ENCODE data around the gene TOMM6. TPM values are rescaled to one million over a fixed set of nuclear protein-coding genes. Genes with fewer than 3 reads are reported as not detected.

TOMM6 gene
- polyA plus RNA-seq, 1 donor from 2014 or later, result 184 TPM

GRCh38 chr6:41785254-41785653, 2.2 kb upstream of the TOMM6 start:
- no peaks in the 10 kb centered on the region for H3F3A ChIP-seq (ENCODE audit: insufficient read depth, low read length, poor library complexity, severe bottlenecking)
- no peak overlapping the region for H3K27ac ChIP-seq (ENCODE audit: low read length)
- H3K79me2 ChIP-seq (replicated peaks; ENCODE audit: insufficient read depth, low read length), result peaks cover 3% of the 10 kb centered on the region
- no peak overlapping the region for H2AFZ ChIP-seq (ENCODE audit: low read depth, low read length)
- no peak overlapping the region for H3K9ac ChIP-seq (ENCODE audit: low read length)
- no peaks in the 10 kb centered on the region for H4K20me1 ChIP-seq (ENCODE audit: insufficient read depth)
- TF ChIP-seq TAF1 (IDR thresholded peaks at IDR 0.05; ENCODE audit: low read depth) (no peak), RAD21 (conservative IDR thresholded peaks at IDR 0.05) (no peak), SMC3 (conservative IDR thresholded peaks at IDR 0.05; ENCODE audit: poor library complexity) (no peak), POLR2AphosphoS5 (IDR thresholded peaks at IDR 0.05) (no peak), EP300 (conservative IDR thresholded peaks at IDR 0.05; ENCODE audit: poor library complexity, severe bottlenecking) (no peak)
- H3K36me3 ChIP-seq (ENCODE audit: insufficient read depth, low read length), result no peaks in the 10 kb centered on the region
- no peaks in the 10 kb centered on the region for H3K9me3 ChIP-seq (ENCODE audit: low read length)
- no peaks in the 10 kb centered on the region for H3K9me2 ChIP-seq (ENCODE audit: insufficient read depth, low read length)
- no peaks in the 10 kb centered on the region for H3K27me3 ChIP-seq (ENCODE audit: insufficient read depth, low read depth, low read length)
- H3K4me2 ChIP-seq (ENCODE audit: low read length), result no peak overlapping the region
- peak overlapping the region; percentile 76 for H3K4me3 ChIP-seq (ENCODE audit: low read length)

GRCh38 chr6:41785689-41786450, 1.6 kb upstream of the TOMM6 start:
- Histone ChIP-seq H3F3A (ENCODE audit: insufficient read depth, low read length, poor library complexity, severe bottlenecking) (no peaks in the 10 kb centered on the region), H3K9me2 (ENCODE audit: insufficient read depth, low read length) (no peaks in the 10 kb centered on the region), H4K20me1 (ENCODE audit: insufficient read depth) (no peaks in the 10 kb centered on the region), H3K79me2 (replicated peaks; ENCODE audit: insufficient read depth, low read length) (peaks cover 3% of the 10 kb centered on the region), H3K27ac (ENCODE audit: low read length) (peak overlapping the region; percentile 79), H3K9me3 (ENCODE audit: low read length) (no peaks in the 10 kb centered on the region), H3K4me3 (ENCODE audit: low read length) (peak overlapping the region; percentile 76), H3K4me2 (ENCODE audit: low read length) (peak overlapping the region; percentile 97), H3K9ac (ENCODE audit: low read length) (peak overlapping the region; percentile 75), H2AFZ (ENCODE audit: low read depth, low read length) (peak overlapping the region; percentile 65), H3K36me3 (ENCODE audit: insufficient read depth, low read length) (no peaks in the 10 kb centered on the region), H3K27me3 (ENCODE audit: insufficient read depth, low read depth, low read length) (no peaks in the 10 kb centered on the region)
- TF ChIP-seq MXI1 (conservative IDR thresholded peaks at IDR 0.05; ENCODE audit: poor library complexity, severe bottlenecking) (peak; percentile 11), CTCF (IDR thresholded peaks at IDR 0.05; ENCODE audit: poor library complexity, severe bottlenecking) (no peak)

- Histone ChIP-seq H3K4me2 (ENCODE audit: low read length) (peak overlapping the region; percentile 78), H3K36me3 (ENCODE audit: insufficient read depth, low read length) (no peaks in the 10 kb centered on the region), H3K9me2 (ENCODE audit: insufficient read depth, low read length) (no peaks in the 10 kb centered on the region), H3K9ac (ENCODE audit: low read length) (peak overlapping the region; percentile 75), H3K79me2 (replicated peaks; ENCODE audit: insufficient read depth, low read length) (peaks cover 3% of the 10 kb centered on the region), H3F3A (ENCODE audit: insufficient read depth, low read length, poor library complexity, severe bottlenecking) (no peaks in the 10 kb centered on the region), H3K4me3 (ENCODE audit: low read length) (peak overlapping the region; percentile 76), H3K27ac (ENCODE audit: low read length) (peak overlapping the region; percentile 79), H2AFZ (ENCODE audit: low read depth, low read length) (peak overlapping the region; percentile 65), H4K20me1 (ENCODE audit: insufficient read depth) (no peaks in the 10 kb centered on the region), H3K27me3 (ENCODE audit: insufficient read depth, low read depth, low read length) (no peaks in the 10 kb centered on the region), H3K9me3 (ENCODE audit: low read length) (no peaks in the 10 kb centered on the region)
- TF ChIP-seq SMC3 (conservative IDR thresholded peaks at IDR 0.05; ENCODE audit: poor library complexity) (peak; percentile 79), REST (IDR thresholded peaks at IDR 0.05; ENCODE audit: borderline replicate concordance) (no peak), POLR2AphosphoS5 (IDR thresholded peaks at IDR 0.05) (peak; percentile 39), TAF1 (IDR thresholded peaks at IDR 0.05; ENCODE audit: low read depth) (no peak), RAD21 (conservative IDR thresholded peaks at IDR 0.05) (peak; percentile 74), EZH2 (IDR thresholded peaks at IDR 0.05; ENCODE audit: borderline replicate concordance, insufficient read depth, low read length, poor library complexity, severe bottlenecking) (no peak), MXI1 (conservative IDR thresholded peaks at IDR 0.05; ENCODE audit: poor library complexity, severe bottlenecking) (no peak), CTCF (IDR thresholded peaks at IDR 0.05; ENCODE audit: poor library complexity, severe bottlenecking) (peak; percentile 86), EP300 (conservative IDR thresholded peaks at IDR 0.05; ENCODE audit: poor library complexity, severe bottlenecking) (no peak)
These were observed 859 bp upstream of the TOMM6 start for GRCh38 chr6:41786451-41787218.
